HCT116 (cell line): ENCODE measurements around the gene RSPO4. TPM values are rescaled to one million over a fixed set of nuclear protein-coding genes. Genes with fewer than 3 reads are reported as not detected.

Source experiments
- ATAC-seq: fragments of 200-7000 bp; cut with Tn5 transposase; 2 replicates; pipeline ENCODE4 v1.9.1; 2020; ENCODE audit warnings: mild to moderate bottlenecking, moderate library complexity
- BruUV-seq: library from RNA; stranded (reverse); fragments of 400-500 nt; replicated peaks from 2 replicates; lab custom pipeline; 2021; lab: Mats Ljungman, UMichigan
- CTCF ChIA-PET: fragments of 300-600 bp; sonication (Branson Sonifier 250); formaldehyde crosslinking; loops from one replicate; lab custom pipeline; 2021; ENCODE audit warnings: antibody characterized with exemption; lab: Charles Lee
- POLR2A ChIA-PET: fragments of 300-600, 350-600 bp; sonication (Branson Sonifier 250); formaldehyde crosslinking; loops from one replicate; lab custom pipeline; 2021; ENCODE audit warnings: antibody characterized with exemption; lab: Charles Lee
- RAD21 ChIA-PET, 2 experiments: fragments of 300-600 bp; sonication (Branson Sonifier 250); formaldehyde crosslinking; loops; one replicate each; lab custom pipeline; 2023; ENCODE audit warnings: low total read pairs in 2 of 2; ENCODE audit not compliant: uncharacterized antibody in 2 of 2, unreplicated experiment in 2 of 2, low non-redundant PET in 1 of 2; lab: Charles Lee
- DNase-seq: peaks from one replicate; pipeline ENCODE4 v3.0.0-alpha.2; 2010; ENCODE audit warnings: low read depth, low spot score
- H2AFZ ChIP-seq: fragments of 200-600 bp; shearing (Covaris generic), sonication (generic); 2 replicates; pipeline ENCODE4 v1.6.1; 2017; ENCODE audit warnings: low read depth, mixed run types, mixed read lengths, antibody characterized with exemption, low read length; ENCODE audit not compliant: poor library complexity, severe bottlenecking
- H3K27ac ChIP-seq: 2 replicates; pipeline ENCODE4 v1.5.1; 2012; ENCODE audit warnings: low read depth, low read length
- H3K27me3 ChIP-seq: fragments of 200-600 bp; sonication (generic); 2 replicates; pipeline ENCODE4 v1.6.1; 2016; ENCODE audit warnings: mixed run types, low read length, mixed read lengths; ENCODE audit not compliant: insufficient read depth
- H3K36me3 ChIP-seq, 2 experiments: fragments of 200-500 bp in 1 of 2; fragments of 200-600 bp in 1 of 2; sonication (Bioruptor generic) in 1 of 2; sonication (generic) in 1 of 2; 2 replicates each; pipeline versions ENCODE4 v1.5.1 to v1.6.1; 2014 to 2016; ENCODE audit warnings: low read length in 2 of 2, inconsistent platforms in 1 of 2, mixed read lengths in 1 of 2, mixed run types in 1 of 2; ENCODE audit not compliant: insufficient read depth in 2 of 2, control insufficient read depth in 1 of 2
- H3K4me1 ChIP-seq, 2 experiments: fragments of 200-600 bp in 1 of 2; sonication (generic) in 1 of 2; 2 replicates each; pipeline versions ENCODE4 v1.5.1 to v1.6.1; 2012 to 2017; ENCODE audit warnings: low read length in 2 of 2, inconsistent platforms in 1 of 2, mild to moderate bottlenecking in 1 of 2, mixed read lengths in 1 of 2, mixed run types in 1 of 2, moderate library complexity in 1 of 2; ENCODE audit not compliant: insufficient read depth in 2 of 2, control insufficient read depth in 1 of 2
- H3K4me2 ChIP-seq: fragments of 200-600 bp; sonication (generic); 2 replicates; pipeline ENCODE4 v1.6.1; 2017; ENCODE audit warnings: mixed run types, low read length, mixed read lengths
- H3K4me3 ChIP-seq, 2 experiments: fragments of 200-600 bp in 1 of 2; sonication (generic) in 1 of 2; replicated peaks in 1 of 2; 2 replicates each; pipeline ENCODE4 v1.5.1; 2011 to 2016; ENCODE audit warnings: low read length in 2 of 2, control low read depth in 1 of 2, low read depth in 1 of 2, mild to moderate bottlenecking in 1 of 2, mixed read lengths in 1 of 2, mixed run types in 1 of 2
- H3K79me2 ChIP-seq: fragments of 200-600 bp; sonication (generic); 2 replicates; pipeline ENCODE4 v1.6.1; 2017; ENCODE audit warnings: mild to moderate bottlenecking, mixed run types, low read length, moderate library complexity, mixed read lengths; ENCODE audit not compliant: insufficient read depth
- H3K9ac ChIP-seq: fragments of 200-600 bp; sonication (generic); 2 replicates; pipeline ENCODE4 v1.6.1; 2016; ENCODE audit warnings: low read length, mixed read lengths
- H3K9me2 ChIP-seq: fragments of 200-600 bp; sonication (generic), shearing (Covaris generic); 2 replicates; pipeline ENCODE4 v1.6.1; 2017; ENCODE audit warnings: mixed run types, mild to moderate bottlenecking, moderate library complexity; ENCODE audit not compliant: insufficient read depth
- H3K9me3 ChIP-seq, 2 experiments: fragments of 200-500 bp in 1 of 2; fragments of 200-600 bp in 1 of 2; sonication (Bioruptor generic) in 1 of 2; sonication (generic) in 1 of 2; 2 replicates each; pipeline ENCODE4 v1.6.1; 2014 to 2017; ENCODE audit warnings: low read length in 2 of 2, mixed read lengths in 2 of 2, inconsistent platforms in 1 of 2, low read depth in 1 of 2, mild to moderate bottlenecking in 1 of 2, mixed run types in 1 of 2, moderate library complexity in 1 of 2; ENCODE audit not compliant: control insufficient read depth in 1 of 2, insufficient read depth in 1 of 2
- H4K20me1 ChIP-seq: fragments of 200-600 bp; sonication (generic), shearing (Covaris generic); 2 replicates; pipeline ENCODE4 v1.6.1; 2017; ENCODE audit warnings: mixed run types, mild to moderate bottlenecking, moderate library complexity; ENCODE audit not compliant: insufficient read depth
- CBX3 ChIP-seq: IDR thresholded peaks from 2 replicates; pipeline ENCODE4 v1.6.1; 2012; ENCODE audit warnings: low read depth
- CEBPB ChIP-seq: IDR thresholded peaks from 2 replicates; pipeline ENCODE4 v1.6.1; 2012; ENCODE audit warnings: low read depth
- EGR1 ChIP-seq: IDR thresholded peaks from 2 replicates; pipeline ENCODE4 v1.6.1; 2012; ENCODE audit warnings: low read depth
- EZH2 ChIP-seq: fragments of 200-600 bp; sonication (generic); IDR thresholded peaks from 2 replicates; pipeline ENCODE4 v1.6.1; 2017; ENCODE audit warnings: antibody characterized with exemption, mixed run types
- JUND ChIP-seq: IDR thresholded peaks from 2 replicates; pipeline ENCODE4 v1.6.1; 2012
- POLR2AphosphoS5 ChIP-seq: IDR thresholded peaks from 2 replicates; pipeline ENCODE4 v1.6.1; 2011; ENCODE audit warnings: mild to moderate bottlenecking, low read depth, low read length, moderate library complexity
- RAD21 ChIP-seq: IDR thresholded peaks from 2 replicates; pipeline ENCODE4 v1.6.1; 2012; ENCODE audit warnings: low read depth, mild to moderate bottlenecking
- SP1 ChIP-seq: IDR thresholded peaks from 2 replicates; pipeline ENCODE4 v1.6.1; 2012; ENCODE audit warnings: low read depth
- SRF ChIP-seq: IDR thresholded peaks from 2 replicates; pipeline ENCODE4 v1.6.1; 2012; ENCODE audit warnings: low read depth
- TCF7L2 ChIP-seq: IDR thresholded peaks from 2 replicates; pipeline ENCODE4 v1.7.0; 2011; ENCODE audit warnings: borderline replicate concordance, inconsistent platforms; ENCODE audit not compliant: insufficient read depth, insufficient read length; ENCODE audit errors: extremely low read depth
- YY1 ChIP-seq: IDR thresholded peaks from 2 replicates; pipeline ENCODE4 v1.6.1; 2011; ENCODE audit warnings: low read length, low read depth, moderate library complexity, mild to moderate bottlenecking; ENCODE audit not compliant: insufficient replicate concordance; ENCODE audit errors: extremely low read depth
- ZFX ChIP-seq: fragments of 450-650 bp; IDR thresholded peaks from 2 replicates; pipeline ENCODE4 v1.6.1; 2017
- ZNF274 ChIP-seq: fragments of 200-500 bp; sonication (Bioruptor generic); IDR thresholded peaks from 2 replicates; pipeline ENCODE4 v1.6.1; 2014; ENCODE audit warnings: mild to moderate bottlenecking, low read depth, low read length, inconsistent platforms
- intact Hi-C: fragments of 100-400 bp; cut with micrococcal nuclease; formaldehyde crosslinking; loops from 2 replicates; pipeline ENCODE4 v1.10.0; 2022
- total RNA-seq: library from RNA; stranded (reverse); gene quantifications from one replicate; pipeline ENCODE4 v1.2.1, GENCODE V29; 2021; ENCODE audit not compliant: unreplicated experiment
- TF ChIP-seq, protein P1 (sequence below), 3 experiments: fragments of 200-600 bp in 1 of 3; sonication (generic) in 1 of 3; IDR thresholded peaks in 2 of 3; conservative IDR thresholded peaks in 1 of 3; 2 replicates each; pipeline ENCODE4 v1.5.1; 2012 to 2017; ENCODE audit warnings: low read depth in 2 of 3, low read length in 2 of 3, antibody characterized with exemption in 1 of 3, borderline replicate concordance in 1 of 3, control low read depth in 1 of 3, mild to moderate bottlenecking in 1 of 3, mixed read lengths in 1 of 3, mixed run types in 1 of 3, moderate library complexity in 1 of 3; ENCODE audit not compliant: insufficient read depth in 1 of 3
- TF ChIP-seq, protein P2 (sequence below): IDR thresholded peaks from 2 replicates; pipeline ENCODE4 v1.6.1; 2012; ENCODE audit warnings: low read depth

The RSPO4 gene
- total RNA-seq, 1 experiment from 2014 or later = 0.84 TPM

DNA sequence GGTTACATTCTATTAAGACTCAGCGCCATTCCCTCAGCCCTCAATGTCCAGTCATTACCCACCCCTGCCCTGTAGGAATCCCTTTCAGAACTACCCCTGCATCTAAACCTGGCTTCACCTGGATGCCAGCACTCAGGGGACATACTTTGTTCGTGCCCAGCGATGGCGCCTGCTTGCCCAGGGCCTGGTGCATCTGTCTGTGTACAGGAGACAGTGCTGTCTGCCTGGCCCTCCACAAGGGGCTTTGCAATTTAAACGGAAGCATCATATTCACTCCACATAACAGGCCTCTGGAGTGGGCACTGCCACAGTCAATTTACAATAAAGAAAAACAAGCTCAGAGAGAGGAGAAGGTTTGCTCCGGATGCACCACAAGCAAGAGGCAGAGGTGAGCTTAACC, 4.6 kb downstream of the RSPO4 start:
- Histone ChIP-seq H3K4me2 (no peak overlapping the region), H3K79me2 (no peaks in the 10 kb centered on the region), H3K9me2 (no peaks in the 10 kb centered on the region), H3K27me3 (no peaks in the 10 kb centered on the region; the same call in 1 of the 2 replicates), H3K9ac (no peak overlapping the region), H4K20me1 (no peaks in the 10 kb centered on the region), H3K4me3 (no peak overlapping the region)
- BruUV-seq = no TSS peak
- RAD21 ChIA-PET = no interaction called here
- intact Hi-C loops = no loop called here
- TF ChIP-seq CEBPB (no peak), SRF (no peak), YY1 (no peak), ZFX (no peak), POLR2AphosphoS5 (no peak), CBX3 (no peak), JUND (no peak), EZH2 (no peak), TCF7L2 (no peak), ZNF274 (no peak), EGR1 (no peak), RAD21 (no peak), SP1 (no peak)
- TF ChIP-seq, protein P1, sequence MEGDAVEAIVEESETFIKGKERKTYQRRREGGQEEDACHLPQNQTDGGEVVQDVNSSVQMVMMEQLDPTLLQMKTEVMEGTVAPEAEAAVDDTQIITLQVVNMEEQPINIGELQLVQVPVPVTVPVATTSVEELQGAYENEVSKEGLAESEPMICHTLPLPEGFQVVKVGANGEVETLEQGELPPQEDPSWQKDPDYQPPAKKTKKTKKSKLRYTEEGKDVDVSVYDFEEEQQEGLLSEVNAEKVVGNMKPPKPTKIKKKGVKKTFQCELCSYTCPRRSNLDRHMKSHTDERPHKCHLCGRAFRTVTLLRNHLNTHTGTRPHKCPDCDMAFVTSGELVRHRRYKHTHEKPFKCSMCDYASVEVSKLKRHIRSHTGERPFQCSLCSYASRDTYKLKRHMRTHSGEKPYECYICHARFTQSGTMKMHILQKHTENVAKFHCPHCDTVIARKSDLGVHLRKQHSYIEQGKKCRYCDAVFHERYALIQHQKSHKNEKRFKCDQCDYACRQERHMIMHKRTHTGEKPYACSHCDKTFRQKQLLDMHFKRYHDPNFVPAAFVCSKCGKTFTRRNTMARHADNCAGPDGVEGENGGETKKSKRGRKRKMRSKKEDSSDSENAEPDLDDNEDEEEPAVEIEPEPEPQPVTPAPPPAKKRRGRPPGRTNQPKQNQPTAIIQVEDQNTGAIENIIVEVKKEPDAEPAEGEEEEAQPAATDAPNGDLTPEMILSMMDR (IDR thresholded peaks at IDR 0.05 in 2 of 3, conservative IDR thresholded peaks at IDR 0.05 in 1 of 3; ENCODE audit: borderline replicate concordance in 1 of 3, insufficient read depth in 1 of 3, low read depth in 2 of 3, low read length in 2 of 3) = no peak
- TF ChIP-seq, protein P2, sequence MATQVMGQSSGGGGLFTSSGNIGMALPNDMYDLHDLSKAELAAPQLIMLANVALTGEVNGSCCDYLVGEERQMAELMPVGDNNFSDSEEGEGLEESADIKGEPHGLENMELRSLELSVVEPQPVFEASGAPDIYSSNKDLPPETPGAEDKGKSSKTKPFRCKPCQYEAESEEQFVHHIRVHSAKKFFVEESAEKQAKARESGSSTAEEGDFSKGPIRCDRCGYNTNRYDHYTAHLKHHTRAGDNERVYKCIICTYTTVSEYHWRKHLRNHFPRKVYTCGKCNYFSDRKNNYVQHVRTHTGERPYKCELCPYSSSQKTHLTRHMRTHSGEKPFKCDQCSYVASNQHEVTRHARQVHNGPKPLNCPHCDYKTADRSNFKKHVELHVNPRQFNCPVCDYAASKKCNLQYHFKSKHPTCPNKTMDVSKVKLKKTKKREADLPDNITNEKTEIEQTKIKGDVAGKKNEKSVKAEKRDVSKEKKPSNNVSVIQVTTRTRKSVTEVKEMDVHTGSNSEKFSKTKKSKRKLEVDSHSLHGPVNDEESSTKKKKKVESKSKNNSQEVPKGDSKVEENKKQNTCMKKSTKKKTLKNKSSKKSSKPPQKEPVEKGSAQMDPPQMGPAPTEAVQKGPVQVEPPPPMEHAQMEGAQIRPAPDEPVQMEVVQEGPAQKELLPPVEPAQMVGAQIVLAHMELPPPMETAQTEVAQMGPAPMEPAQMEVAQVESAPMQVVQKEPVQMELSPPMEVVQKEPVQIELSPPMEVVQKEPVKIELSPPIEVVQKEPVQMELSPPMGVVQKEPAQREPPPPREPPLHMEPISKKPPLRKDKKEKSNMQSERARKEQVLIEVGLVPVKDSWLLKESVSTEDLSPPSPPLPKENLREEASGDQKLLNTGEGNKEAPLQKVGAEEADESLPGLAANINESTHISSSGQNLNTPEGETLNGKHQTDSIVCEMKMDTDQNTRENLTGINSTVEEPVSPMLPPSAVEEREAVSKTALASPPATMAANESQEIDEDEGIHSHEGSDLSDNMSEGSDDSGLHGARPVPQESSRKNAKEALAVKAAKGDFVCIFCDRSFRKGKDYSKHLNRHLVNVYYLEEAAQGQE = no peak
- TF ChIP-seq, all 23 proteins: peak for 0
- no peaks in the 10 kb centered on the region for H3K4me1 ChIP-seq
- H2AFZ ChIP-seq = no peak overlapping the region
- ATAC-seq (no peak), DNase-seq (no peak)
- CTCF ChIA-PET = no interaction called here
- POLR2A ChIA-PET = no interaction called here
- no peaks in the 10 kb centered on the region for H3K9me3 ChIP-seq
- H3K36me3 ChIP-seq = no peaks in the 10 kb centered on the region
- H3K27ac ChIP-seq = no peak overlapping the region
